ENCODE measurements around the gene NDUFA12.
"Not testable (repeated sequence)": the region's sequence is repeated elsewhere in the genome, so short reads cannot be mapped to it uniquely, and the experiment has no call there.

The NDUFA12 gene

GRCh38 chr12:95003213-95003920 lies at the start of gene NDUFA12:
TSS of gene NDUFA12 (minus strand) at chr12:95003697. CDS start at chr12:95003680, 17 bp downstream.
- DNase-seq: peak; percentile 87

- DNase-seq: no peak
These were observed 47.7 kb upstream of the NDUFA12 start for GRCh38 chr12:95051241-95051640.

GRCh38 chr12:95037906-95038305 lies 34.4 kb upstream of the NDUFA12 start:
- DNase-seq: no peak

- no peak for DNase-seq
These were observed 31.3 kb upstream of the NDUFA12 start for GRCh38 chr12:95034750-95035149.

GRCh38 chr12:95022477-95022876 lies 19.0 kb upstream of the NDUFA12 start:
- DNase-seq: no peak

GRCh38 chr12:95017482-95017881 lies 14.0 kb upstream of the NDUFA12 start:
- DNase-seq: no peak

- DNase-seq: no peak
These were observed 12.6 kb upstream of the NDUFA12 start for GRCh38 chr12:95016120-95016519.

- no peak for DNase-seq
These were observed 11.1 kb upstream of the NDUFA12 start for GRCh38 chr12:95014554-95014953.

- DNase-seq: no peak
These were observed 2.7 kb upstream of the NDUFA12 start for GRCh38 chr12:95006206-95006605.

- no peak for DNase-seq
These were observed 1.1 kb upstream of the NDUFA12 start for GRCh38 chr12:95004610-95005009.

- no peak for DNase-seq
These were observed 400 bp upstream of the NDUFA12 start for GRCh38 chr12:95003921-95004272.

GRCh38 chr12:95002754-95003153 lies 743 bp downstream of the NDUFA12 start:
- DNase-seq: no peak

- no peak for DNase-seq
These were observed 5.2 kb downstream of the NDUFA12 start for GRCh38 chr12:94998326-94998725.

- no peak for DNase-seq
These were observed 5.8 kb downstream of the NDUFA12 start for GRCh38 chr12:94997726-94998125.

GRCh38 chr12:94997061-94997460 lies 6.4 kb downstream of the NDUFA12 start:
- no peak for DNase-seq

GRCh38 chr12:94994312-94994711 lies 9.2 kb downstream of the NDUFA12 start:
- no peak for DNase-seq

- not testable (repeated sequence) for DNase-seq
These were observed 9.6 kb downstream of the NDUFA12 start for GRCh38 chr12:94993855-94994254.

- no peak for DNase-seq
These were observed 13.3 kb downstream of the NDUFA12 start for GRCh38 chr12:94990222-94990621.

GRCh38 chr12:94988471-94988870 lies 15.0 kb downstream of the NDUFA12 start:
- DNase-seq: no peak

- DNase-seq: no peak
These were observed 15.7 kb downstream of the NDUFA12 start for GRCh38 chr12:94987801-94988200.

GRCh38 chr12:94987076-94987669 lies 16.3 kb downstream of the NDUFA12 start:
- DNase-seq: no peak

GRCh38 chr12:94985099-94985498 lies 18.4 kb downstream of the NDUFA12 start:
- DNase-seq: not testable (repeated sequence)

GRCh38 chr12:94983321-94983720 lies 20.2 kb downstream of the NDUFA12 start:
- no peak for DNase-seq

- no peak for DNase-seq
These were observed 21.0 kb downstream of the NDUFA12 start for GRCh38 chr12:94982456-94982855.

GRCh38 chr12:94980577-94980976 lies 22.9 kb downstream of the NDUFA12 start:
- peak; percentile 9 for DNase-seq

Data from NCI-H1694 (cell line).